Fibroblast of lung (primary cell): Measurements from ENCODE around the gene CEACAM16. TPM values are rescaled to one million over a fixed set of nuclear protein-coding genes. Genes with fewer than 3 reads are reported as not detected.
A peak's percentile ranks its signal among the peaks of the same experiment; 100 is the strongest.

Source experiments
- DNase-seq, 2 donors: peaks; one replicate each; pipeline versions ENCODE4 v3.0.0 to v3.0.0-alpha.2; 2010; ENCODE audit warnings: low read depth in 2 of 2
- H2AFZ ChIP-seq: 2 replicates; pipeline ENCODE4 v1.5.1; 2012; ENCODE audit warnings: low read length, control low read depth, inconsistent platforms
- H3K27ac ChIP-seq: 2 replicates; pipeline ENCODE4 v1.5.1; 2011; ENCODE audit warnings: low read length, control low read depth; ENCODE audit not compliant: insufficient read depth
- H3K27me3 ChIP-seq: 2 replicates; pipeline ENCODE4 v1.5.1; 2011; ENCODE audit warnings: mild to moderate bottlenecking, low read length; ENCODE audit not compliant: control insufficient read depth, insufficient read depth
- H3K36me3 ChIP-seq: 2 replicates; pipeline ENCODE4 v1.5.1; 2011; ENCODE audit warnings: low read length; ENCODE audit not compliant: control insufficient read depth, insufficient read depth
- H3K4me1 ChIP-seq: 2 replicates; pipeline ENCODE4 v1.5.1; 2011; ENCODE audit warnings: low read length; ENCODE audit not compliant: control insufficient read depth, insufficient read depth; ENCODE audit errors: extremely low read depth
- H3K4me2 ChIP-seq: 2 replicates; pipeline ENCODE4 v1.5.1; 2011; ENCODE audit warnings: low read length, control low read depth; ENCODE audit not compliant: insufficient read depth; ENCODE audit errors: extremely low read depth
- H3K4me3 ChIP-seq, 4 experiments: fragments of 200-600 bp in 1 of 4; sonication (generic) in 1 of 4; replicated peaks in 1 of 4; 2 replicates each; pipeline ENCODE4 v1.5.1; 2011 to 2016; ENCODE audit warnings: low read length in 4 of 4, low read depth in 3 of 4, mild to moderate bottlenecking in 3 of 4, control low read depth in 2 of 4, inconsistent platforms in 1 of 4, mixed read lengths in 1 of 4; ENCODE audit not compliant: insufficient read depth in 1 of 4; ENCODE audit errors: control extremely low read depth in 1 of 4
- H3K79me2 ChIP-seq: 2 replicates; pipeline ENCODE4 v1.5.1; 2012; ENCODE audit warnings: mild to moderate bottlenecking, low read length, inconsistent platforms; ENCODE audit not compliant: control insufficient read depth, insufficient read depth
- H3K9ac ChIP-seq: 2 replicates; pipeline ENCODE4 v1.5.1; 2011; ENCODE audit warnings: mild to moderate bottlenecking, low read length, control low read depth; ENCODE audit not compliant: insufficient read depth
- H3K9me3 ChIP-seq: 2 replicates; pipeline ENCODE4 v1.5.1; 2012; ENCODE audit warnings: low read depth, low read length; ENCODE audit not compliant: control insufficient read depth, insufficient read depth
- H4K20me1 ChIP-seq: 2 replicates; pipeline ENCODE4 v1.5.1; 2011; ENCODE audit warnings: low read length; ENCODE audit not compliant: control insufficient read depth, insufficient read depth; ENCODE audit errors: extremely low read depth
- CTCF ChIP-seq, 2 donors: IDR thresholded peaks in 1 of 2; conservative IDR thresholded peaks in 1 of 2; 1 replicate in 1 of 2; 2 replicates in 1 of 2; pipeline ENCODE4 v1.5.1; 2011 to 2012; ENCODE audit warnings: low read length in 2 of 2, control low read depth in 1 of 2, inconsistent platforms in 1 of 2, low read depth in 1 of 2, mild to moderate bottlenecking in 1 of 2
- EZH2 ChIP-seq: IDR thresholded peaks from 2 replicates; pipeline ENCODE4 v1.5.1; 2012; ENCODE audit warnings: low read length, control low read depth, mild to moderate bottlenecking; ENCODE audit errors: missing control alignments
- polyA plus RNA-seq, 2 donors: library from polyadenylated mRNA; depleted of rRNA in 1 of 2; stranded (reverse) in 1 of 2; unstranded in 1 of 2; fragments of >200 nt; gene quantifications; 2 replicates each; pipeline ENCODE4 v1.2.1, GENCODE V29; 2011 to 2012; ENCODE audit warnings: missing spikeins in 1 of 2
- total RNA-seq: library from RNA; depleted of rRNA; stranded (reverse); fragments of >200 nt; gene quantifications from 2 replicates; pipeline ENCODE4 v1.2.1, GENCODE V29; 2014

The CEACAM16 gene
- total and polyA plus RNA-seq, 2 donors (not counting 1 experiment from before 2014, with no cell fraction given), result not detected

- Histone ChIP-seq H3K4me3 (peak overlapping the region; percentile 13 to 61 (median 51)), H3K27ac (peak overlapping the region; percentile 100), H3K4me1 (peaks cover 46% of the 10 kb centered on the region), H3K27me3 (no peaks in the 10 kb centered on the region), H3K9me3 (no peaks in the 10 kb centered on the region), H3K9ac (peak overlapping the region; percentile 86), H3K79me2 (peaks cover 29% of the 10 kb centered on the region), H3K36me3 (peaks cover 28% of the 10 kb centered on the region), H4K20me1 (no peaks in the 10 kb centered on the region), H3K4me2 (peak overlapping the region; percentile 70), H2AFZ (no peak overlapping the region)
- peak in 1 of 2 donors; percentile 56 for DNase-seq
- TF ChIP-seq CTCF (conservative IDR thresholded peaks at IDR 0.05 in 1 of 2, IDR thresholded peaks at IDR 0.05 in 1 of 2; ENCODE audit: low read depth in 1 of 2, low read length in 2 of 2) (no peak), EZH2 (no peak)
These were observed 59.6 kb downstream of the CEACAM16 start for GRCh38 chr19:44758596-44758995.

DNA sequence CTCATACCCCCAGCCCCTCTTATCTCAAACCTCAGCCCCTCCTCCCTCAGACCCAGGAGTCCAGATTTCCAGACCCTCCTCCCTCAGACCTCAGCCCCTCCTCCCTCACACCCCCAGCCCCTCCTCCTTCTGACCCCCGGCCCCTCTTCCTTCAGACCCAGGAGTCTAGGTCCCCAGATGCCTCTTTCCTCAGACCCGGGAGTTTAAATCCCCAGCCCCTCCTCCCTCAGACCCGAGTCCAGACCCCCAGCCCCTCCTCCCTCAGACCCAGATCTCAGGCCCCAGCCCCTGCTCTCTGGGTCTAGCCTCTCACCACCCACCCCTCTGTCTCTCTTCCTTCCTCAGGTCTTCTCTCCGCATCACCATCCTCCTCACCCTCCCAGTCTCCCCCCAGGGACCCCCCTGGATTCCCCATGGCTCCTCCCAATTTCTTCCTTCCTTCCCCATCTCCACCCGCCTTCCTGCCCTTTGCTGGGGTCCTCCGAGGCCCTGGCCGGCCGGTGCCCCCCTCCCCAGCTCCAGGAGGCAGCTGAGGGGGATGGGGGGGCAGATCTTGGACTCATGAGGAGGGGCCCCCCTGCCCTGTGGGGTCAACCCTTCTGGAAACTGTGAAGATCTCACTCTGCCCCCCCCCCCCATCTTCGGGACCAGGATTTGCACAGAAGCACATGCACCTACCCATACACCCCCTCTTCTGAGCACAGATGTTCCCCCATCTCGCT lies 60.3 kb downstream of the CEACAM16 start:
- H3K36me3 ChIP-seq, result peaks cover 28% of the 10 kb centered on the region
- H3K4me1 ChIP-seq, result peaks cover 43% of the 10 kb centered on the region
- no peak overlapping the region for H3K27ac ChIP-seq
- no peak overlapping the region for H3K4me2 ChIP-seq
- H3K79me2 ChIP-seq, result peaks cover 29% of the 10 kb centered on the region
- no peak overlapping the region for H3K4me3 ChIP-seq
- DNase-seq, result no peak
- no peak overlapping the region for H2AFZ ChIP-seq
- no peaks in the 10 kb centered on the region for H3K27me3 ChIP-seq
- H3K9me3 ChIP-seq, result no peaks in the 10 kb centered on the region
- TF ChIP-seq CTCF (conservative IDR thresholded peaks at IDR 0.05 in 1 of 2, IDR thresholded peaks at IDR 0.05 in 1 of 2; ENCODE audit: low read depth in 1 of 2, low read length in 2 of 2) (no peak), EZH2 (no peak)
- H3K9ac ChIP-seq, result peak overlapping the region; percentile 4
- H4K20me1 ChIP-seq, result no peaks in the 10 kb centered on the region

Other genes starting within 250 kb of the CEACAM16 start
- gene ZNF180, start 198.6 kb upstream of the CEACAM16 start, total RNA-seq, result 6.4 and 7.6 TPM in 2 replicates
- gene ZNF180, start 198.6 kb upstream of the CEACAM16 start, polyA plus RNA-seq, result 1.4 TPM in 2 replicates
- gene CEACAM20, start 169.5 kb upstream of the CEACAM16 start, total RNA-seq, result not detected in 2 replicates
- not detected in 2 replicates for gene CEACAM20, start 169.5 kb upstream of the CEACAM16 start, polyA plus RNA-seq
- 0.26 and 0.33 TPM in 2 replicates for gene IGSF23, start 85.6 kb upstream of the CEACAM16 start, total RNA-seq
- 0.53 and 1.3 TPM in 2 replicates for gene IGSF23, start 85.6 kb upstream of the CEACAM16 start, polyA plus RNA-seq
- gene PVR, start 55.2 kb upstream of the CEACAM16 start, total RNA-seq, result 98.1 and 229 TPM in 2 replicates
- 167 and 230 TPM in 2 replicates for gene PVR, start 55.2 kb upstream of the CEACAM16 start, polyA plus RNA-seq
- 3.1 and 7.8 TPM in 2 replicates for gene CEACAM19, start 27.7 kb upstream of the CEACAM16 start, total RNA-seq
- gene CEACAM19, start 27.7 kb upstream of the CEACAM16 start, polyA plus RNA-seq, result 7.7 and 9.9 TPM in 2 replicates
- gene BCL3, start 49.6 kb downstream of the CEACAM16 start, total RNA-seq, result 10.8 and 20.6 TPM in 2 replicates
- 6.8 and 10.7 TPM in 2 replicates for gene BCL3, start 49.6 kb downstream of the CEACAM16 start, polyA plus RNA-seq
- under 0.01 and 0.33 TPM in 2 replicates for gene CBLC, start 78.7 kb downstream of the CEACAM16 start, total RNA-seq
- 0.06 TPM in 1 of 2 replicates, not detected in the other for gene CBLC, start 78.7 kb downstream of the CEACAM16 start, polyA plus RNA-seq
- 20.3 and 29.0 TPM in 2 replicates for gene BCAM, start 110.0 kb downstream of the CEACAM16 start, total RNA-seq
- 7.2 and 12.2 TPM in 2 replicates for gene BCAM, start 110.0 kb downstream of the CEACAM16 start, polyA plus RNA-seq
- gene NECTIN2, start 147.1 kb downstream of the CEACAM16 start, total RNA-seq, result 50.3 and 70.7 TPM in 2 replicates
- 59.4 and 77.4 TPM in 2 replicates for gene NECTIN2, start 147.1 kb downstream of the CEACAM16 start, polyA plus RNA-seq
- gene TOMM40, start 192.1 kb downstream of the CEACAM16 start, total RNA-seq, result 21.8 and 24.4 TPM in 2 replicates
- gene TOMM40, start 192.1 kb downstream of the CEACAM16 start, polyA plus RNA-seq, result 32.1 and 57.7 TPM in 2 replicates
- gene APOE, start 206.6 kb downstream of the CEACAM16 start, total RNA-seq, result 35.0 and 339 TPM in 2 replicates
- 1.5 and 13.4 TPM in 2 replicates for gene APOE, start 206.6 kb downstream of the CEACAM16 start, polyA plus RNA-seq
- 2.3 and 8.0 TPM in 2 replicates for gene APOC1, start 215.5 kb downstream of the CEACAM16 start, total RNA-seq
- 1.3 and 2.6 TPM in 2 replicates for gene APOC1, start 215.5 kb downstream of the CEACAM16 start, polyA plus RNA-seq
- gene APOC4, start 243.1 kb downstream of the CEACAM16 start, total RNA-seq, result not detected in 2 replicates
- gene APOC4, start 243.1 kb downstream of the CEACAM16 start, polyA plus RNA-seq, result not detected in 2 replicates
- gene APOC2, start 246.9 kb downstream of the CEACAM16 start, total RNA-seq, result not detected in 2 replicates
- not detected in 2 replicates for gene APOC2, start 246.9 kb downstream of the CEACAM16 start, polyA plus RNA-seq